Suprapubic skin (tissue), 4 donors: Measurements from ENCODE around the gene TRMT11. TPM values are rescaled to one million over a fixed set of nuclear protein-coding genes. Genes with fewer than 3 reads are reported as not detected.

Experiments used
- DNase-seq, 2 donors: peaks; one replicate each; pipeline ENCODE4 v3.0.0-alpha.2; 2019; ENCODE audit warnings: low spot score in 2 of 2
- H3K27ac ChIP-seq: fragments of 200-600 bp; sonication (generic); one replicate; pipeline ENCODE4 v1.5.1; 2019
- H3K27me3 ChIP-seq: fragments of 200-600 bp; sonication (generic); one replicate; pipeline ENCODE4 v1.5.1; 2019
- H3K36me3 ChIP-seq: fragments of 200-600 bp; sonication (generic); one replicate; pipeline ENCODE4 v1.5.1; 2019
- H3K4me1 ChIP-seq: fragments of 200-600 bp; sonication (generic); one replicate; pipeline ENCODE4 v1.5.1; 2019
- H3K4me3 ChIP-seq: fragments of 200-600 bp; sonication (generic); one replicate; pipeline ENCODE4 v1.5.1; 2019; ENCODE audit warnings: mild to moderate bottlenecking
- H3K9me3 ChIP-seq: fragments of 200-600 bp; sonication (generic); one replicate; pipeline ENCODE4 v1.5.1; 2019
- EP300 ChIP-seq: sonication (generic); formaldehyde crosslinking; IDR thresholded peaks from one replicate; pipeline ENCODE4 v1.6.1; 2017; ENCODE audit warnings: antibody characterized with exemption
- POLR2A ChIP-seq, 2 donors: fragments of 450-650 bp; IDR thresholded peaks; one replicate each; pipeline ENCODE4 v1.6.1; 2017; ENCODE audit warnings: antibody characterized with exemption in 2 of 2, mild to moderate bottlenecking in 2 of 2, moderate library complexity in 2 of 2
- POLR2AphosphoS5 ChIP-seq, 3 donors: sonication (generic); formaldehyde crosslinking; IDR thresholded peaks; one replicate each; pipeline ENCODE4 v1.6.1; 2017; ENCODE audit warnings: antibody characterized with exemption in 3 of 3
- WGBS: methylation state at CpG from one replicate; pipeline ENCODE4 v1.1.5; 2018; 5-methylcytosine and 5-hydroxymethylcytosine counted together
- total RNA-seq, 4 donors: library from RNA; depleted of rRNA; stranded (reverse); fragments of >200 nt; gene quantifications; one replicate each; pipeline ENCODE4 v1.1.0, GENCODE V29; 2016
- TF ChIP-seq, protein P1 (sequence below), 2 donors: fragments of 200-600 bp in 1 of 2; fragments of 450-650 bp in 1 of 2; sonication (generic) in 1 of 2; IDR thresholded peaks; one replicate each; pipeline ENCODE4 v1.5.1; 2016 to 2019; ENCODE audit warnings: antibody characterized with exemption in 2 of 2, mild to moderate bottlenecking in 1 of 2, moderate library complexity in 1 of 2

Gene TRMT11
- total RNA-seq, 4 donors from 2014 or later, result 6.6 to 28.4 (median 11.1) TPM

- 9% methylated on average over 8 of the region's 8 CpGs for WGBS
- no peaks in the 10 kb centered on the region for H3K27me3 ChIP-seq
- H3K36me3 ChIP-seq, result peaks cover 23% of the 10 kb centered on the region
- no peak overlapping the region for H3K27ac ChIP-seq
- TF ChIP-seq, protein P1, sequence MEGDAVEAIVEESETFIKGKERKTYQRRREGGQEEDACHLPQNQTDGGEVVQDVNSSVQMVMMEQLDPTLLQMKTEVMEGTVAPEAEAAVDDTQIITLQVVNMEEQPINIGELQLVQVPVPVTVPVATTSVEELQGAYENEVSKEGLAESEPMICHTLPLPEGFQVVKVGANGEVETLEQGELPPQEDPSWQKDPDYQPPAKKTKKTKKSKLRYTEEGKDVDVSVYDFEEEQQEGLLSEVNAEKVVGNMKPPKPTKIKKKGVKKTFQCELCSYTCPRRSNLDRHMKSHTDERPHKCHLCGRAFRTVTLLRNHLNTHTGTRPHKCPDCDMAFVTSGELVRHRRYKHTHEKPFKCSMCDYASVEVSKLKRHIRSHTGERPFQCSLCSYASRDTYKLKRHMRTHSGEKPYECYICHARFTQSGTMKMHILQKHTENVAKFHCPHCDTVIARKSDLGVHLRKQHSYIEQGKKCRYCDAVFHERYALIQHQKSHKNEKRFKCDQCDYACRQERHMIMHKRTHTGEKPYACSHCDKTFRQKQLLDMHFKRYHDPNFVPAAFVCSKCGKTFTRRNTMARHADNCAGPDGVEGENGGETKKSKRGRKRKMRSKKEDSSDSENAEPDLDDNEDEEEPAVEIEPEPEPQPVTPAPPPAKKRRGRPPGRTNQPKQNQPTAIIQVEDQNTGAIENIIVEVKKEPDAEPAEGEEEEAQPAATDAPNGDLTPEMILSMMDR (IDR thresholded peaks at IDR 0.05), result peak; percentile 91 to 92
- TF ChIP-seq POLR2AphosphoS5 (IDR thresholded peaks at IDR 0.05), result no peak
- peaks cover 8% of the 10 kb centered on the region for H3K4me1 ChIP-seq
- no peak for DNase-seq
- H3K4me3 ChIP-seq, result no peak overlapping the region
- H3K9me3 ChIP-seq, result no peaks in the 10 kb centered on the region
Measured at GRCh38 chr6:125995972-125996580, 9.7 kb downstream of the TRMT11 start.

DNA sequence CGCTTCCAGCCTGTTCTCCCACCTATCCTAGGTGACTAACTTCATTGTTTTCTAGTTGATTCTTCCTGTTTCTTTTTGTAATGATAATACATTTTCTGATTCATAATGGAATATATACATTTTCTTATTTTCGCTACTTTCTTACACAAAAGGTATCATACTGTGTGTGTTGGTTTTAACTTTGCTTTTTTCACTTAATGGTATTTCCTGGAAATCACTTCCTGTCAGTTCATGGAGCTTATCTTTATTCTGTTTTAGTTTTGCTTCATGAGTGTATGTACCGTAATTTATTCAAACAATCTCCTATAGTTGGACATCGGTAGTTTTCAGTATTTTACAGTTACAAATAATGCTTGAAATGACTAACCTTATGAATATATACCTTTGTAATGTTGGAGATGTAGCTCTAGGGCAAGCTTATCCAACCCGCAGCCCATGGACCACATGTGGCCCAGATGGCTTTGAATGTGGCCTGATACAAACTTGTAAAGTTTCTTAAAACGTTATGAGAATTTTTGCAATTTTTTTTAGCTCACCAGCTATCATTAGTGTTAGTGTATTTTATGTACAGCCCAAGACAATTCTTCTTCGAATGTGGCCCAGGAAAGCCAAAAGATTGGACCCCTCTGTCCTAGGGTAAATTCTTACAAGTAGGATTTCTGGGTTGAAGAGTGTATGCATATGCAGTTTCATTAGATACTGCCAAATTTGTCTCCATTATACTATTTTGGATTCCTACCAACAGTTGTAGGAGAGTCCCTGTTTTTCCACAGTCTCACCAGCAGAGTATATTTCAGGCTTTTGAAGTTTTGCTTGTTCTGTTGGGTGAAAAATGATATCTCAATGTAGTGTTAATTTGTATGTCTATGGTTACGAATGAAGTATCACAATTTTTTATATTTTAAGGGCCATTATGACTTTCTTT, 16.7 kb downstream of the TRMT11 start:
- no peak overlapping the region for H3K27ac ChIP-seq
- no peak overlapping the region for H3K4me3 ChIP-seq
- no peaks in the 10 kb centered on the region for H3K27me3 ChIP-seq
- TF ChIP-seq POLR2A (IDR thresholded peaks at IDR 0.05) (no peak), POLR2AphosphoS5 (IDR thresholded peaks at IDR 0.05) (no peak), EP300 (no peak)
- TF ChIP-seq, protein P1 (IDR thresholded peaks at IDR 0.05), result no peak
- peaks cover 26% of the 10 kb centered on the region for H3K36me3 ChIP-seq
- no peaks in the 10 kb centered on the region for H3K9me3 ChIP-seq
- DNase-seq, result no peak
- 89% methylated on average over 8 of the region's 8 CpGs for WGBS
- H3K4me1 ChIP-seq, result no peaks in the 10 kb centered on the region

DNA sequence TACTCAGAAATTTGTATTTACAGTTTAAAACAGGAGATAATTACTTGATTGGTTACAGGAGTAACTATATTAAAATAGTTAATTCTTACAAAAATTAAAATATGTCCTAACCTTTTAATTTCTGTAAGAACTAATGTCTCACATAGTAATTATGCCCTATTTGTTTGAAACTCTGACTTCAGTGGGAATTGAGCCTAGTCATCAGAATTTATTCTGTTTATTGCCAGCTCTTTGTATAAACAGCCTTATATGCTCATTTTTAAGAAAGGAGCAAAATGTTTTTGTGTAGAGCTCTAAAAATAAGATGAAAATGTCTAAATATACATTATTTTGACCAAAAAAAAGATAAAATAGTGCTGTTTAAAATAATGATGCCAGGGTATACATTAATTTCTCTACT, 21.5 kb downstream of the TRMT11 start:
- TF ChIP-seq, protein P1 (IDR thresholded peaks at IDR 0.05), result no peak
- TF ChIP-seq POLR2AphosphoS5 (IDR thresholded peaks at IDR 0.05) (no peak), EP300 (no peak), POLR2A (IDR thresholded peaks at IDR 0.05) (no peak)

DNA sequence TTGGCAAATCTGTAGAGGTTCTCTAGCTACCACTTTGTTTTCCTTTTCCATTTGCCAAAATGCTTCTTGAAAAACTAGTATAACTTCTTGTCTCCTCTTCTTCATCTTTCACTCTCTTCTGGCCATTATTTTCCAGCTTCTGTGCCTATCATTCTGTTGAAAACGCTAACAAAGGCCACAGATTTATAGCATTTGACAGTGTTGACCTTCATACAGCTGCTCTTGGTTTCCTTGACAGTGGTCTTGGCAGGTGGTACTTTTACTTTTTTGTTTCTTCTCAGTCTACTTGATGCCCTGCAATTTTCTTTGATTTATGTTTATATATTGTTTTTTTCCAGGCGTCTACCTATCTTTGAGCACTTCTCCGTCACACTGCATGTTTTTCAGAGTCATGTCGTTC, 23.7 kb downstream of the TRMT11 start:
- Histone ChIP-seq H3K9me3 (no peaks in the 10 kb centered on the region), H3K27me3 (no peaks in the 10 kb centered on the region), H3K36me3 (peaks cover 47% of the 10 kb centered on the region), H3K4me3 (no peak overlapping the region), H3K4me1 (no peaks in the 10 kb centered on the region), H3K27ac (no peak overlapping the region)
- WGBS, result 86% methylated on average over 4 of the region's 4 CpGs
- DNase-seq, result no peak
- TF ChIP-seq EP300 (no peak), POLR2AphosphoS5 (IDR thresholded peaks at IDR 0.05) (no peak), POLR2A (IDR thresholded peaks at IDR 0.05) (no peak)
- TF ChIP-seq, protein P1 (IDR thresholded peaks at IDR 0.05), result no peak

More for the DNA sequence above, 21.5 kb downstream of the TRMT11 start:
- Histone ChIP-seq H3K4me1 (no peaks in the 10 kb centered on the region), H3K36me3 (peaks cover 26% of the 10 kb centered on the region), H3K4me3 (no peak overlapping the region), H3K27ac (no peak overlapping the region), H3K9me3 (no peaks in the 10 kb centered on the region), H3K27me3 (no peaks in the 10 kb centered on the region)
- no peak for DNase-seq

DNA sequence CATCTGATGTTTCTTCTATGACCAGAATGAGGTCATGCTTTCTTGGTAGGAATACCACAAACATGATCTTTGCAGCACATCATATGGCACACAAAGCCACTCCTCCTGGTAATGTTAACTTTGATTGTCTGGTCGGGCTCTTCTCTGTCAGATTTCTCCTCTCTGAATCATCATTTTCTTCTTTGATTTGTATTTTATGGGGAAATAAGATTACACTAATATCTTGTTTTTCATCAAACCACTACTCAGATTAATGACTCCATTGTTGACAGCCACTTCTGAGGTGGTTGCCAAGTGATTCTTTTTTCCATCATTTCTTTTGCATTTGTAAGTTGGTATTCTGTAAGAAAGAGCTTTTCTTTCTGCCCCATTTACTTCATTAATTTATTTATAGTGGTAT, 29.5 kb downstream of the TRMT11 start:
- WGBS, result 62% methylated on average over 1 of the region's 1 CpG

More for the DNA sequence above, 29.5 kb downstream of the TRMT11 start:
- H3K27me3 ChIP-seq, result no peaks in the 10 kb centered on the region
- no peak for DNase-seq
- H3K27ac ChIP-seq, result no peak overlapping the region
- H3K4me1 ChIP-seq, result no peaks in the 10 kb centered on the region
- H3K36me3 ChIP-seq, result peaks cover 67% of the 10 kb centered on the region
- H3K9me3 ChIP-seq, result no peaks in the 10 kb centered on the region
- no peak overlapping the region for H3K4me3 ChIP-seq
- TF ChIP-seq, protein P1 (IDR thresholded peaks at IDR 0.05), result no peak
- TF ChIP-seq EP300, result no peak
- no peak for TF ChIP-seq POLR2A (IDR thresholded peaks at IDR 0.05)
- no peak for TF ChIP-seq POLR2AphosphoS5 (IDR thresholded peaks at IDR 0.05)
